ENCODE results near the gene PROSER2.

- TF ChIP-seq, protein P1, sequence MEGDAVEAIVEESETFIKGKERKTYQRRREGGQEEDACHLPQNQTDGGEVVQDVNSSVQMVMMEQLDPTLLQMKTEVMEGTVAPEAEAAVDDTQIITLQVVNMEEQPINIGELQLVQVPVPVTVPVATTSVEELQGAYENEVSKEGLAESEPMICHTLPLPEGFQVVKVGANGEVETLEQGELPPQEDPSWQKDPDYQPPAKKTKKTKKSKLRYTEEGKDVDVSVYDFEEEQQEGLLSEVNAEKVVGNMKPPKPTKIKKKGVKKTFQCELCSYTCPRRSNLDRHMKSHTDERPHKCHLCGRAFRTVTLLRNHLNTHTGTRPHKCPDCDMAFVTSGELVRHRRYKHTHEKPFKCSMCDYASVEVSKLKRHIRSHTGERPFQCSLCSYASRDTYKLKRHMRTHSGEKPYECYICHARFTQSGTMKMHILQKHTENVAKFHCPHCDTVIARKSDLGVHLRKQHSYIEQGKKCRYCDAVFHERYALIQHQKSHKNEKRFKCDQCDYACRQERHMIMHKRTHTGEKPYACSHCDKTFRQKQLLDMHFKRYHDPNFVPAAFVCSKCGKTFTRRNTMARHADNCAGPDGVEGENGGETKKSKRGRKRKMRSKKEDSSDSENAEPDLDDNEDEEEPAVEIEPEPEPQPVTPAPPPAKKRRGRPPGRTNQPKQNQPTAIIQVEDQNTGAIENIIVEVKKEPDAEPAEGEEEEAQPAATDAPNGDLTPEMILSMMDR (IDR thresholded peaks at IDR 0.05) = no peak
- peak in 2 of 3 donors; percentile 31 to 43 for TF ChIP-seq POLR2A (IDR thresholded peaks at IDR 0.05)
Observed at GRCh38 chr10:11824825-11825224, 1.7 kb downstream of the PROSER2 start.

All from body of pancreas (tissue), 4 donors.